NCI-H2227 treated with DMSO at 0.1 percent for 48 hours (cell line): Measurements from ENCODE around the gene PPCDC.

ENCODE experiments used
- DNase-seq: peaks from one replicate; lab custom pipeline; 2025; lab: John Stamatoyannopoulos, UW

Gene PPCDC

DNA sequence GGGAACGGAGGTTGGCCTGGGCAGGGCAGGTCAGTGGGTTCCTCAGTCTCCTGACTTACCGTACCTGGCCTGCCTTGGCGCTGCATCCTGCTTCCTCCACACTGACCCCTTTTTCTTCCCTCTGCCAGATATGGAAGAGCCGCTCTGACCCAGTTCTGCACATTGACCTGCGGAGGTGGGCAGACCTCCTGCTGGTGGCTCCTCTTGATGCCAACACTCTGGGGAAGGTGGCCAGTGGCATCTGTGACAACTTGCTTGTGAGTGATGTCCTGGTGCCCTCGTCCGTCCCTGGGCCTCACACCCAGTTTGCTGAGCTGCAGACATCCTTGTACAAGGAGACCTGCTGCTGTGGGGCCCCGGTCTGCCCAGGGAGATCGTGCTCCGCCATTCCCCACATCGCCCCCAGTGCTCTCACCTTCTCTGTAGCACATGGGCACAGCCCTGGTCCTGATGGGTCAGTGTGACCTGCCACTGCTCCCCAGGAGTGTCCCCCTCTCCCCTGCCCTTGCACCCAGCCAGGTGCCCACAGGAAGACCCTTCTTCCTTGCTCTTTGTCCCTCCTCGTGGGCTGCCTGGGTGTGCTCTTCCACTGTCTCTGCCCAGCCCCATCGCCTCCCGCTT, 21.0 kb downstream of the PPCDC start:
- no peak for DNase-seq

DNA sequence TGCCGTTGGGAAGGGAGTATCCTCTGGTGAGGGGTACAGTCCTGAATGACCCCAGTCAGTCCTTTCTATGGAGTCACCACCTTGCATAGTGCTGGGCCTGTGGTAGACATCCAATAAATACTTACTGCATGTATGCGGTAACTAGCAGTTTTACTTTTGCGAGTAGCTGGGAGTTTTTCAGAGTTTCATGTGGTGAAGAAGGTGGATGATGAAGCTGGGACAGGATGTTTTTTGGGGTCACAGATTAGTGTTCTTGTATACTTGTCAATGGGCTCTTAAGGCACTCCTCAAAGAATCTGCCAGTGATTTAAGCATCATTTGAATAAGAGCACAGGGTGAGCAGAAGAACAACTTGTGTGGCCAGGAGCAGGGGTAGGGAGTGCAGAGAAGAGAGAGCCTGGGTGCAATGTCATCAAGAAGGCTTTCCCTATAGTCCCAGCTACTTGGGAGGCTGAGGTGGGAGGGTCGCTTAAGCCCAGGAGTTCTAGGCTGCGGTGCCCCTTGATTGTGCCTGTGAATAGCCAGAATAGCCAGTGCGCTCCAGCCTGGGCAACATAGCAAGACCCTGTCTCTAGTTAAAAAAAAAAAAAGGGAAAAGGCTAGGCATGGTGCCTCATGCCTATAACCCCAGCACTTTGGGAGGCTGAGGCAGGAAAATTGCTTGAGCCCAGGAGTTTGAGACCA, 22.1 kb downstream of the PPCDC start:
- no peak for DNase-seq

DNA sequence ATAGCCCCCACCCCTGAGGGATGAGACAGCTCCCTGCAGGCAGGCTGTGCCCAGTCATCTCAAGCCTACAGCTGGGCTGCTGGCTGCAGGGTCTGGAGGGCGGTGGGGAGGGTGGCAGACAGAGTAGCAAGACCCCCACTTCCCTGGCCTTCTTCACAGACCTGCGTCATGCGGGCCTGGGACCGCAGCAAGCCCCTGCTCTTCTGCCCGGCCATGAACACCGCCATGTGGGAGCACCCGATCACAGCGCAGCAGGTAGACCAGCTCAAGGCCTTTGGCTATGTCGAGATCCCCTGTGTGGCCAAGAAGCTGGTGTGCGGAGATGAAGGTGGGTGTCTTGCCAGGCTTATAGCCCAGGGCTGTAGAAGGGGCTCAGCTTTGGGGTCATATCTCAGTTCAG, 25.0 kb downstream of the PPCDC start:
- no peak for DNase-seq

DNA sequence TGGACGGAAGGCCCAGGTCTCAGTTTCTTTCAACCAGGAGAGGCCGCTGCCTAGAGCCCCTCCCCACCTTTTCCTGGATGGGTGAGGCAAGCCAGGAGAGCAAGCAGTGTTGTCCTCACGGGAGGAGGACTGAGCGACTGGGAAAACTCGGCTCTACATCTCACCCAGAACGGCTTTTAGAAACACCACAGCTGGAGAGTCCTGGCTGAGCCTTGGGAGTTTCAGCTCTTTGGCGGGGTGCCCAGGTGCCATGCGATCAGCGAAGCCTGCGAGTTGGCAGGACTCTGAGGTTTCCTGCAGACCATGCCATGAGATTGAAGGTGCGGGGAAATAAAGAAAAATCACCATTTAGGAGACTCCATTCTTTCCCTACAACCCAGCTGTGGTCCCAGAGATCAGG, 26.0 kb downstream of the PPCDC start:
- no peak for DNase-seq

DNA sequence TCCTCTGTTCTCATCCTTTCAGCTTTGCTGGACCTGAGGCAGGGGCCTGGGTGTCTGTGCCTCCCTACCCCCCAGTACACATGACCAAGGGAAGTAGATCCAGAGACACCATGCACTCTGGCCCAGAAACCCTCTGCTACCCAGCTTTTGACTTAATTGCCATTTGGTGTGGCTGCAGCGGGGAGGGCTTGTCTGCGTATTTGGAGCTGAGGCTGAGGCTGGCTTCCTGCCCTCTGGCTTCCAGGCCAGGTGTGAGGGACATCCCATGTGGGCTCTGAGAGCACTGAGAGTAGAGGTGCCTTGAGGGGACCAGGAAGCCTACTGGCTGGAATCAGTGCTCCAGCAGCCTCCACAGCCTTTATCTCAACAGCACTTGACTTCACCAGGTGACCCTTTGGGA, 26.9 kb downstream of the PPCDC start:
- DNase-seq = no peak

DNA sequence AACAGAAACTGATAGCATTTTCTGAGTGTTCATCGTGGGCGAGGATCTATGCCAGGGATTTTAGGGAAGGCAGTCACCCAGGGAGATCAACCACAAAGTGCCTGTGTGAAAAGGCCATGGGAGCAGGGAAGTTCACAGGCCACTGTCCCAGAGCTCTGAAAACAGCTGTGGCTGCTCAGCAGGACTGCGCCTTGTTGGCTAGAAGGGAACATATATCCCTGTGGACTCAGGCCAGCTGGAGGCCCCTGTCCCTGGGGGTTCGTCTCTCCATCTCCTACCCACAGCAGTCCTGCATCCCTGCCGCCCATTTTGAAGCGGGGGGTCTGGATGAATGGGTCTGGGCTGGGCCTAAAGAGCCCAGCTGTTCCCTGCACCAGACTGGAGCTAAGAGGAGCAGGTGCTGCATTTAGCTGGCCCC, 27.8 kb downstream of the PPCDC start:
- DNase-seq = no peak

DNA sequence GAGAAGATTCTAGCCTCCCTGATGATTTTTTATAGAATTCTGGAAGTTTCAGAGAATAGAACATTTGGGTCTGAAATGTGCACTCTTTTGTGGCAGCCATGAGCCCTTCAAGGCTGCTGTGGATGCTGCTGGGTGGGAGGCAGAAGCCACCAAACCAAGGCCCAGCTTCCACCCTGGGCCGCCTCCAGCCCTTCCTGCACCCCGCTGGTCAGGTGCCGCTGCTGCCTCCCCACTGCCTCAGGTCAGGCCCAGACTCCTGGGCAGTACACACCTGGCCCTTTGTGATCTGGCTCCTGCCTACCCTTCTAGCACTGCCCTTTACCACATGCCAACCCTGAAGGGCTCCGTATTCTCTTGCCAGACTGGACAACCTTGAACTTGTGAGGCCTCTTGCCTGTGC, 28.3 kb downstream of the PPCDC start:
- no peak for DNase-seq

DNA sequence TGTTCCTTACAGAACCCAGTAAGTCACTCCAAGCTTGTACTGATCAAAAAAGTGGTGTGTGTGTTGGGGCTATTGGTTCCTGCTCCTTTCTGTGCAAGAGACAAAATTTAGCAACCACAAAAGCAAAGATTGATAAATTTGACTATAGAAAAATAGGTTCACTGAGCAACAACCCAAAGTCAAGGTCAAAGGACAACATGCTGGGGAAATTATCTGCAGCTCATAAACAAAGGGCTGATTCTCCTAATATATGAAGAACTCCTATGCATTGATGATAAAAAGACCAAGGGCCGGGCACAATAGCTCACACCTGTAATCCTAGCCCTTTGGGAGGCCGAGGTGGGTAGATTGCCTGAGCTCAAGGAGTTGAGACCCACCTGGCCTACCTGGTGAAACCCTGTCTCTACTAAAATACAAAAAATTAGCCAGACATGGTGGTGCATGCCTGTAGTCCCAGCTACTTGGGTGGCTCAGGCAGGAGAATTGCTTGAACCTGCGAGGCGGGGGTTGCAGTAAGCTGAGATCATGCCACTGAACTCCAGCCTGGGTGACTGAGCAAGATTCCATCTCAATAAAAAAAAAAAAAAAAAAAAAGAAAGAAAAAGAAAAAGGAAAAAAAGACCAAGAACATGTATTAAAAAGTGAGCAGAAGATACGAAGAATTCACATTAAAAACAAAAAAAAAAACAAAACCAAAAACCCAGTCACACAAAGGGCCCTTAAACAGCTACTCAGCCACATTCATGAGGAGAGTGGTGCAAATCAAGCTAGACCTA, 29.8 kb downstream of the PPCDC start:
- DNase-seq = no peak

DNA sequence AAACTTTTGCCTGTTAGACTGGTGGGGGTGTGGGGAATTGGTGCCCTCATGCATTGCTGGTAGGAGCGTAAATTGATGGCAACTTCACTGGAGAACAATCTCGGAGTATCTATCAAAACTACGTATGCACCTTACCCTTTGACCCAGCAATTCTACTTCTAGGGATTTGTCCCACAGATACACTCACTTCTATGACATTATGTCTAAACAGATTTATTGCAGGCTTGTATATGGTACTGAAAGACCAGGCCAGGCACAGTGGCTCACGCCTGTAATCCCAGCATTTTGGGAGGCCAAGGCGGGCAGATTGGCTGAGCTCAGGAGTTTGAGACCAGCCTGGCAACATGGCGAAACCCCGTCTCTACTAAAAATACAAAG, 30.3 kb downstream of the PPCDC start:
- no peak for DNase-seq

DNA sequence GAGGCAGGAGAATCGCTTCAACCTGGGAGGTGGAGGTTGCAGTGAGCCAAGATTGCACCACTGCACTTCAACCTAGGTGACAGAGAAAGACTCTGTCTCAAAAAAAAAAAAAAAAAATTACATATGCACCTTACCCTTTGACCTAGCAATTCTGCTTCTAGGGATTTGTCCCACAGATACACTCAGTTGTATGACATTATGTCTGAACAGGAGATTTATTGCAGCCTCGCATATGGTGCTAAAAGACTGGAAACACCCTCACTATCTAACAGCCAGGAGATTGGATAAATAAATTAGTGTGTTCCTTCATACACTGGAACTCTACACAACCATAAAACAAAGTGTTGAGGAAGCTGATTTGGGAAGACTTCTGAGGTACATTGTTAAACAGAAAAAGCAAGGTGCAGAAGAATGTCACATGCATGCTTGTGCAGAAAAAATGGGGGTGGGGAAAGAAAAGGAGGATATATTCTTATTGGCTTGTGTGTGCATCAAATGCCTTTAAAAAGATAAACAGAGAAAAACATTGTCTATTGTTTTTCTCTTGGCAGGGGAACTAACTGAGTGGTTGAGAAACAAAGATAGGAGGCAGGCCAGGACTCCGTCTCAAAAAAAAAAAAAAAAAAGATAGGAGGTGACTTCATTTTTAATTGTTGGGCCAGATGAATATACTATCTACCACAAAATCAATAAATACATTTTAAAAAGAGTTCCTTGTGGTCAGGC, 30.9 kb downstream of the PPCDC start:
- no peak for DNase-seq

DNA sequence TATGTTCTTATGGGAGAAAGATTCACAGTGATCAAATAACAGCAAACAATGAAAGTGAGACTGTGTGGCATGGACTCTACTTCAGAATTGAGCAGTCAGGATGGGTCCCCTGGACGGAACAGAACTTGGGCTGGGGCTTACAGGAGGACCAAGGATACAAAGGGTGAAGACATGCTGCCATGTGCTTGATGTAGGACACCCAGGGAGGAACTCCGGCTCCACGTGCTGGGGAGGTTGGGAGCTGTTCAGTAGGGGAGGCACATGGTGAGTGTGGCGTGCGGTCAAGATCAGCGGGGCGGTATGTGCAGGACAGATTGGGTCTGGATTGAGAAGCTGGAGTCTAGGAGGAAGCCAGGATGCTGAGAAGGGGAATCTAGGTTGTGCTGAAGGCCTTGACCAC, 32.6 kb downstream of the PPCDC start:
- DNase-seq = no peak

DNA sequence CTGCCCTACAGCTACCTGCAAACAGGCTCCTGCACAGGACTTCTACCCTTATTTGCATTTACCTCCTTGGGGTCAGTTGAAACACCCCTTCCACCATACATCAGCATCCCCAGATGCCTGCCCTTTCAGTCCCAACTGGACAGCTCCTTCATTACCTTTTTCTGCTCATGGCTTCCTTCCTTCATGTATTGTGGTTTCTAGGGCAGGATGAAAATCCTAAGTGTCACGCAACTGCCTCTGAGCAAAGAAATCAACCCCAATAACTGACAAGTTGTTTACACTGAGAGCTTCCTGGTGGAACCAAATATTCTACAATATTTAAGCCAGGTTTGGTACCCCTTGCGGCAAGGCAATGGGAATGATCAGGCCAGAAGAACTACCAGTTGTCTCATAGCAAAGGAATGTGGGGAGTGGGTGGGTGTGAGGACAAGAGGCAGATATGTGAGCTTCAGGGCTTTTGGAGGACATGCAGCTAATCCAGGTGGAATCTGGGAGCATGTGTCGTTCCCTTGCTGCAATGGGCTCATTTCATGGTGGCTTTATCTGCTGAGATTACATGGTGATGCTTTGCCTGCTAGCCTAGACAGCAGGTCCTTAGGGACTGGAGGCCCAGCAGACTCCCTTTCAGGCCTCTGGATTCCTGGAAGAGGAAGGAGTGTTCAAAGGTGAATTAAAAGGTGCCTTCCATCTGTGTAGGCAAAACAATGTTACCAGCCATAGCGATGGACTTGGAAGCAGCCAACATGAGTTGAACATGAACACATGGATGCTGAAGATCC, 34.9 kb downstream of the PPCDC start:
- no peak for DNase-seq

DNA sequence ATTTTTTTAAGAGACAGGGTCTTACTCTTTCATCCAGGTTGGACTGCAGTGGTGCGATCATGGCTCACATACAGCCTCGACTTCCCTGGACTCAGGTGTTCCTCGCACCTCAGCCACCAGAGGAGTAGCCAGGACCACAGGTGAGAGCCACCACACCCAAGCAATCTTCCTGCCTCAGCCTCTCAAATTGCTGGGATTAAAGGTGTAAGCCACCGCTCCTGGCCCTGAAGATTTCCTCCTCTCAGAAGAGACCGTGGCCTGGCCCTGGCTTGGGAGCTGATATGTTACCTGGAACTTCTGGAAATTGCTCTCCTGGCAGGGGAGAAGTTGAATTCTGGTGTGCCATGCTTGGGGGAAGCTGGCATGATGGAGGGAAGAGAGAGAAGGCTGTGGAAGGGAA, 36.2 kb downstream of the PPCDC start:
- DNase-seq = no peak

DNA sequence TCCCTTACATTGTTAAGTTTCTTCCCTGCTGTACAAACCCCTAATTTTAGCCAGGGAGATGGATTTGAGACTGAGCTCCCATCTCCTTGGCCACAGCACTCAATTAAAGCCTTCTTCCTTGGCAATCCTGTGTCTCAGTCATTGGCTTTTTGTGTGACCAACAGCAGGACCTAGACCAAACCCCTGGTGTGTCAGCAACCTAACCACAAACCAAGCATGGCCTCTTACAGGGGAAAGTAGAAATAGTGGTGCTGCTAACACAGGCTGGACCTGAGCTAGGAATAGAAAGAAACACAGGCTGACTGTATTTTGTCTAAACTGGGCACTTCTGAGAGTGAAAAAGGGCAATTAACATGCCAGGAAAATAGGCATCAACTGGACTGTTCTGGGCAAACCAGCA, 37.9 kb downstream of the PPCDC start:
- peak; percentile 12 for DNase-seq

DNA sequence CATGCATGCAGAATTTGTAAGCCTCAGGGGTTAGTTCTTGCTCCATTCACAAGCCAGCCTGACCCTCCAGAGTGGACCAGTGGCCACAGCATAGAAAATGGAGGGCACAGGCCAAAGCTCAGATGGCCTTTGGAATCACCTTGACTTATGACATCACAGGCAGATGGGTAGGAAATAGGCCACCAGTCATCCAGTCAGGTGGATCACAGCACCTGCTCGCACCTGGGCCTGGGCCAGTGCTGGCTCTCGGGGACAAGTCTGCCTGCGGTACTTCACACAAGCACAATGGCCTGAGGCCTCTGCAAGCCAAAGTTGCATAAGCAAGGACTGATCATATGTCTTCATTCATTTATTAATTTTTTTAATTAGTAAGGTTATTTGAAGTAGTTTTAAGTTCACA, 39.3 kb downstream of the PPCDC start:
- no peak for DNase-seq

DNA sequence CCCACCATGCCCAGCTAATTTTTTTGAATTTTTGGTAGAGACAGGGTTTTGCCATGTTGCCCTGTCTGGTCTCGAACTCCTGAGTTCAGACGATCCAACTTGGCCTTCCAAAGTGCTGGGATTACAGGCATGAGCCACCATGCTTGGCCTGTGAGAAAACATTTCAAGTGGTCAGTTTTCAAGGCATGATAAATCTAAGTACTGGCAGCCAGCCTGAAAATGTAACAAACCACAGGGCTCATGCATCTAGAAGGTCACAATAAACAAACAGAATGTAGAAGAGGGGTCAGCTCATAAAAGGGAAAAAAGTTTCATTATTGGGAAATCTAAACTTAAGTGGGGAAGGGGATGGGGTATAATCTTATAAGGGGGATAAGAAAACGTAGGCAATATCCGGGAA, 39.9 kb downstream of the PPCDC start:
- DNase-seq = no peak

DNA sequence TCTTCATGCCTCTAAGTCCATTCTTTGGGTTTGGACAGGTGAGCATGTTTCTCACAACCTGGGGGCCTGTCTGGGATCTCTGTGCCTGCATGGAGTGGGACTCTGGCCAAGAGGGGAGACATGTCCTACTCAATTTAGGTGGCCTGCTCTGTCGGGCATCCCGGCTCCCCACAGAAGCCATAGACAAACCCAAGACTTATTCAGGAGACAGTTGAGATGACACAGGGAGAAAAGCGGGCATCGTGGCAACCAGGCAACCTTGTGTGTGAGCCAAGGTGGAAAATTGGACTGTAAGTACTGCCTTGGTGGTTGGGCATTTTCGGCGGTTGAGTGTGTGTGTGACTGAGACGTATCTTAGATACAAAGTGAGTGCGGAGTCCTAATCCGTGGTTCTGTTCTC, 40.5 kb downstream of the PPCDC start:
- DNase-seq = no peak

DNA sequence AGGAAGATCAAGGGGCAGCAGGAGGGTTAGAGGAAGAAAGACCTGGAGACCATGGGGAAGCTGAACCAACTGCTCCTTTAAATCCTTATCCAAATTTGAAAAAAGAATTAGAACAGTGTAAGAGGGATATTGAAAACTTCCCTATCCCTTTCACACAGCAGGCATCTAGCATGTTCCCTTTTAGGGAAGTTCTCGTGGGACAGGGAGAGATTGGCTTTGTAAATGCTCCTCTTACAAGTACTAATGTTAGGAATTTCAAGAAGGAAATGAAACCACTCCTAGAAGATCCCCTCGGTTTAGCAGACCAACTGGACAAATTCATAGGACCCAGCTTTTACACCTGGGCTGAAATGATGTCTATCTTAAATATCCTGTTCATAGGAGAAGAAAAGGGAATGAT, 41.5 kb downstream of the PPCDC start:
- DNase-seq = no peak

DNA sequence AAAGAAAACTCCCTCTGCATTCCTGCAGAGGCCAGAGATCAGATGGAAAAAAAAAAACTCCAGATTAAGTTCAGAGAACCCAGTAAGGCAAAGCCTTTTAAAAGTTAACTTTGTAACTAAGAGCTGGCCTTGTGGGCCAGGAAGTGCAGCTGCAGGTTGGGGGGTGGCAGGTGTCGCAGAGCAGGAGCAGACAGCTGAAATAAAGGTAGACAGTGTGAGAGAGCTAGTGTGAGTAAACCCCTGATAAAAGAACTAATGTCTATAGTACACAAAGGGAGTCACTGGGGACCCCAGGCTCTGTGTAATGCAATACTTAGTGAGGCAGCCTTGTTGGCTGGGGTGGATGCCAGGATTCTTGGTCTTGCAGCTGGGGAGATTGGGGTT, 42.1 kb downstream of the PPCDC start:
- DNase-seq = no peak

DNA sequence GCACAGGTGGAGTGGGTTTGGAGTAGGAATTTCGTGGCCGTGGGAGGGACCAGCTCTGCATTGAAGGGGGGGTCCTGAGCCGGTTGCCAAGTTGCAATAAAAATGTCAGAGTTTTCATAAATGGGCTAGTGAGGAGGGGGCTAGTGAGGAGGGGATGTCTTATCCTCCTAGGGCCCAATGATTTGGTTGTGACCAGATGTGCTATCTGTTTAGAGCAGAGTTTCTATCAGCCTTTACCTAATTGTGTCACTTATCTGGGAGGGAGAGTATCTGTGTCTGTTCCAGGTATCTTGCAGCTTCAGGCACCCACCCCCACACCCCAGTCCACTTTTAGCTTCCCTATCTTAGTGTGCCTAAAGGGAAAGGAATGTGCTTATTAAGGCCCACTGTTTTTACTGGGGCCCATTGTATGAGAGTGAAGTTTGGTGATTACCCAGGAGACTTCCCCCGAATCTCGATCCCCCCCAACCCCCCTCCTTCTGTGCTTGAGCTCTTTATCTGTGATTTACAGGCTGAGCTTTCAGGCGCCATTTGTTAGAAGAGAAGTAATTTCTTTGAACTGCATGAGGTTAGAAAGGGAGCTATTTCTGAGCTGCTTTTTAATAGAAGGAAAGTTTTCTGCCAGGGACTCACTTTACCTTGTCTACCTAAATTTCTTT, 42.6 kb downstream of the PPCDC start:
- DNase-seq = no peak

DNA sequence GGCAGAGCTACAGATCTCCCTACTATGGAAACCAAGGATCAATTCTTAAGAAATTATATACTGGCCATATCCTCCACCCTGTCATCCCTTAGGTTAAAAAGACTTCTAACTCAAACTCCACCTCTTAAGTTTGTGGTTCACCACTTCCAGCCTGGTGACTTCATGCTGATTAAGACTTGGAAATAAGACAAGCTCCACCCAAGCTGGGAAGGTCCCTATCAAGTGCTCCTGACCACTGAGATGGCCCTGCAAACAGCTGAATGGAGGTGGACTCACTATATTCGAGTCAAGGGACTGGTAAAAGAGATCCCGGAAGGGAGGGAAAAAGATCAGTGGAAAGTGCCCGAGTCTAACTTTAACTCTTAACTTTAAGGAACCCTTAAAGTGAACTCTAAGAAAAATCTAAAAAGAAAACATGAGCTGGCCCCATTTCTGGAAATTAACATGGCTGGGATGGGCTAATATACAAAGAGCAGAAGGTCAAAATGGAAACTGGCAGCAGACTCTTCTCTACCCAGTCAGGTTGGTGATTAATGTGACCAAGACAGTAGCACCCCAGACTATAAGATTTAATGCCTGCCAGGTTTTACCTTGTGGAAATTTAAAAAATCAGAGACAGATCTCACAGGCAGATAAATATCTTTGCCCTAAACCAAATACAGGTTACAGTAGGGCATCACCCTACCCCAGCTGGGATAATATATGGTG, 43.9 kb downstream of the PPCDC start:
- no peak for DNase-seq
